GM10248 (cell line): ENCODE results near the gene NCL.

Source experiments
- CTCF ChIA-PET: fragments of 300-600 bp; sonication (Branson Sonifier 250); formaldehyde crosslinking; extraction: SDS; loops from one replicate; lab custom pipeline; 2021; ENCODE audit warnings: antibody characterized with exemption; lab: Yijun Ruan, JAX
- POLR2A ChIA-PET: fragments of 350-650 bp; sonication (Branson Sonifier 250); formaldehyde crosslinking; extraction: SDS; loops from one replicate; lab custom pipeline; 2020; ENCODE audit warnings: antibody characterized with exemption; lab: Yijun Ruan, JAX
- DNase-seq: peaks from one replicate; pipeline ENCODE4 v3.0.0; 2012; ENCODE audit errors: extremely low spot score
- CTCF ChIP-seq: IDR thresholded peaks from 2 replicates; pipeline ENCODE4 v1.5.1; 2012; ENCODE audit warnings: mild to moderate bottlenecking, low read depth; ENCODE audit errors: extremely low read depth, missing control alignments, control extremely low read depth

NCL gene

GRCh38 chr2:231494669-231495068 is 30.4 kb upstream of the NCL start:
- ChIA-PET CTCF (interaction anchor here (5.6 kb wide), 1 partner anchor 13 kb away, joined by 36 read pairs; no protein-coding TSS in a partner anchor), POLR2A (no interaction called here)
- TF ChIP-seq CTCF = no peak
- DNase-seq = no peak

- CTCF ChIA-PET = interaction anchor here (1.3 to 5.6 kb wide), 4 partner anchors 9 to 33 kb away, joined by 4 to 36 read pairs (median 8); no protein-coding TSS in a partner anchor
- DNase-seq = no peak
- TF ChIP-seq CTCF = no peak
- POLR2A ChIA-PET = no interaction called here
Measured at GRCh38 chr2:231490801-231491200, 26.5 kb upstream of the NCL start.

GRCh38 chr2:231489990-231490389 is 25.7 kb upstream of the NCL start:
- no peak for DNase-seq
- TF ChIP-seq CTCF = peak; percentile 17
- ChIA-PET POLR2A (no interaction called here), CTCF (interaction anchor here (1.3 to 5.6 kb wide), 4 partner anchors 8 to 32 kb away, joined by 4 to 36 read pairs (median 8); no protein-coding TSS in a partner anchor)

- CTCF ChIA-PET = interaction anchor here (1.1 to 2.6 kb wide), 5 partner anchors 11 to 113 kb away, joined by 3 to 9 read pairs (median 3); no protein-coding TSS in a partner anchor
- DNase-seq = no peak
- TF ChIP-seq CTCF = no peak
- POLR2A ChIA-PET = interaction anchor here (1.5 kb wide), 1 partner anchor 24 kb away, joined by 6 read pairs; the partner anchor contains the start of gene NCL
Measured at GRCh38 chr2:231488331-231488730, 24.0 kb upstream of the NCL start.

GRCh38 chr2:231486851-231487596 is 22.7 kb upstream of the NCL start:
- no peak for TF ChIP-seq CTCF
- ChIA-PET CTCF (interaction anchor here (1.2 kb wide), 1 partner anchor 115 kb away, joined by 3 read pairs; no protein-coding TSS in a partner anchor), POLR2A (no interaction called here)
- DNase-seq = no peak

GRCh38 chr2:231483398-231484329 is 19.4 kb upstream of the NCL start:
- CTCF ChIA-PET = interaction anchor here (0.7 to 4.4 kb wide), 36 partner anchors 8 to 395 kb away, joined by 3 to 103 read pairs (median 4); partner anchors contain the start of genes NCL and NMUR1
- peak; percentile 64 for DNase-seq
- no peak for TF ChIP-seq CTCF

More at GRCh38 chr2:231483398-231484329, 19.4 kb upstream of the NCL start:
- POLR2A ChIA-PET = interaction anchor here (1.0 kb wide), 2 partner anchors 20 to 23 kb away, joined by 3 to 8 read pairs; partner anchors contain the start of gene NCL
